MV-4-11 (cell line): ENCODE results near the gene CARD8.
A peak's percentile ranks its signal among the peaks of the same experiment; 100 is the strongest.

Experiments
- DNase-seq: peaks from one replicate; lab custom pipeline; 2025; lab: John Stamatoyannopoulos, UW

The CARD8 gene

DNA sequence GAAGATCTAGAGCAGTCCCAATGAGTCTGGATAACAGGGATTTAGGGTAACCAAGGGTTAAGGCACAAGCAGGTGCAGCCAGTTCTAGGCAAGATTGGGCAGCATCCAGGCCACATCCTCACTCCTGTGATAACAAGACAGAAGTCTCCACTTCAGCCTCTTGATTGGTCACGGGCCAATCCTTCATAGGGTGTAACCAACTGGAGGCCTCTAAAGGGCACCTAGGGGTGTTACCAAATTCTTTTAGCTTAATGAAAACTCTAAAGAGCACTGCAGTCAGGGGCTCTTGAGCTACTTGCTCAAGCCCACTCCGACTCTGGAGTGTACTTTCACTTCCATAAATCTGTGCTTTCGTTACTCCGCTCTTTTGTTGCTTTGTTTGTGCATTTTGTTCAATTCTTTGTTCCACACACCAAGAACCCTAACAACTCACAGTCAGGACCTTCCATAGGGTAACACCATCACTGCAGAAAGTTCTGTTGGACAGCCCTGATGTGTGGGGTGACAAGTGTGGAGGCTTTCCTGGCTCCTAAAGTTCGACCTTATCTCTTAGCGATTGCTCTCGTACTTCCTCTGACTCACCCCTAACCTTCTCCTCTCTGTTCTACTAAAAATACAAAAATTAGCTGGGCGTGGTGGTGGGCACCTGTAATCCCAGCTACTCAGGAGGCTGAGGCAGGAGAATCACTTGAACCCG lies 49.2 kb downstream of the CARD8 start:
- peak; percentile 80 for DNase-seq

DNA sequence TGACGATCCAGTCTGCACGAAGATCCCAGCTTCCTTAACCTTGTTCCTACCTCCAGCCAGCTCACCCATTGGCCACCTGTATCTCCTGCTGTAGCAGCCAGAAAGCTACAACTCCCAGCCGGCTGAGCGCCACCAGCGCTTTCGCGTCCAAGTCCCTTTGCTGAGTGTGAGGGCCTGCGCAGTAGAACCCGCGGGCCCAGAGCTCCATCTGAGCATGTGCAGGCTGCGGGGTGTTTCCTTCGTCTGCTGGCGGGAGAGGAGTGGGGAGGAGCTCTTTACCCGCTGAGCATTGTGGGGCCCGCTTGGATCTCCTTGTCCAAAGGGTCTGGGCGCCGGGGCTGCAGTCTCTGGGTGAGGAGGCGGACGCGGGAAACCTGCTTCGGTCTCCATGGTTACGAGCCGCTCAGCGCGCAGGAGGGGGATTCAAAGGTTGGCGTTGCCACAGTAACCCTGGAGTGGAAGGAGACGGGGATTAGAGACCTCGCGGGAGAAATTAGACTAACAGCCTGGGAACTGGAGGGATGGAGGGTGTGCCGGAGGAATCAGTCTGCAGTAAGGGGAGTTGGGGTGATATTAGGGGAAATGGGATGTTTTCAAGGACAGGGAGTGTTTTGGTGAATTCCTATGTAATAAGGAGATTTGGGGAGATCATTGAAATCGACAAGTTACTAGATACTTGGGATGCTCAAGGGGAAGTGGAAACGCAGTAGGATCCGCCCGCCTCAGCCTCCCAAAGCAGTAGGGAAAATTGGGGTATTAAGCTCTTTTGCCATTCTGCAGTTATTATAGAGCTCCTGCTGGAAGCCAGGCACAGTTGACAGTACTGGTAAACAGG lies 51.7 kb downstream of the CARD8 start:
- DNase-seq: peak; percentile 97

DNA sequence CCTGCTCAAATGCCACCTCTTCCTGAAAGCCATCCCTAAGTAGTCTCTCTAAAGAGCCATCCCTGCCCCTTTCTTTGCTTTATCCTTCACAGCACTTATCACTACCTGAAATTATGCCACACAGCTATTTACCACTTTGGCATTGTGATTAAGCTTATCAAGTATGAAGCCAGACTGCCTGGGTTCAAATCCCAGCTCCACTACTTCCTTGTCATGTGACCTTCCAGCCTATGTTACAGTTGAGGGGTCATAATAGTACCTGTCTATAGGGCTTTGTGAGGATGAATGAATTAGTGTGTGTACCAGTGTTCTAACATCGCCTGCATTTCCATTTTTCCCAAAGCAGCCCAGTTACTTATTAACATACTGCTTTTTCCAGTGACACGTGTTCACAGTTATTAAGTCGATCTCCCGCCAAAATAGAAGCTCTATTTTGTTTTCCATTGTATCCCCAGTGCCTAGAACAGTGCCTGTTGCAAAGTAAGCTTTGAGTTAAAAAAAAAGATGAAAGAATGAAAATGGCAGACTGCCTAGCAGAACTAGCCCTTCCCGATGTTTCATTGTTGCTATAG lies 52.4 kb downstream of the CARD8 start:
- peak; percentile 32 for DNase-seq

- DNase-seq: no peak
Measured at GRCh38 chr19:48196933-48197665, 58.6 kb downstream of the CARD8 start.

- no peak for DNase-seq
Measured at GRCh38 chr19:48196321-48196763, 59.4 kb downstream of the CARD8 start.

- no peak for DNase-seq
Measured at GRCh38 chr19:48194844-48195830, 60.6 kb downstream of the CARD8 start.

- no peak for DNase-seq
Measured at GRCh38 chr19:48194041-48194843, 61.5 kb downstream of the CARD8 start.

DNA sequence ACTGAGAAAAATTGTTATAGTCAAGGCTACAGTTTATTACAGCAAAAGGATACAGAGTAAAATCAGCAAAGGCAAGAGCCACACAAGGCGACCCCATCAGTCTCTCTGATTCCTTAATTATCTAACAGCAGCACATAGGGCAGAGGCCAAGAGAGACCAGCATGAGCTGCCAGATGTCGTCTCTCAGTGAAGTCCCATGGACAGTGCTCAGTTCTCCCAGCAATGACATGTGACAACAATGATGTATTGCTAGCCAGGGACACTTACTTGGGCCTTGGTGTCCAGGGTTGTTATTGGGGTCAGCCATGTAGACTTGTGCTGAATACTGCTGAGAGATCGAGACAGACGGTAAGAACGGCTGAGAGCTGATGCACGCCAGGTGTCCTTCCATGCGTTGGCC lies 63.0 kb downstream of the CARD8 start:
- no peak for DNase-seq

- DNase-seq: no peak
Measured at GRCh38 chr19:48190885-48191284, 64.8 kb downstream of the CARD8 start.

DNA sequence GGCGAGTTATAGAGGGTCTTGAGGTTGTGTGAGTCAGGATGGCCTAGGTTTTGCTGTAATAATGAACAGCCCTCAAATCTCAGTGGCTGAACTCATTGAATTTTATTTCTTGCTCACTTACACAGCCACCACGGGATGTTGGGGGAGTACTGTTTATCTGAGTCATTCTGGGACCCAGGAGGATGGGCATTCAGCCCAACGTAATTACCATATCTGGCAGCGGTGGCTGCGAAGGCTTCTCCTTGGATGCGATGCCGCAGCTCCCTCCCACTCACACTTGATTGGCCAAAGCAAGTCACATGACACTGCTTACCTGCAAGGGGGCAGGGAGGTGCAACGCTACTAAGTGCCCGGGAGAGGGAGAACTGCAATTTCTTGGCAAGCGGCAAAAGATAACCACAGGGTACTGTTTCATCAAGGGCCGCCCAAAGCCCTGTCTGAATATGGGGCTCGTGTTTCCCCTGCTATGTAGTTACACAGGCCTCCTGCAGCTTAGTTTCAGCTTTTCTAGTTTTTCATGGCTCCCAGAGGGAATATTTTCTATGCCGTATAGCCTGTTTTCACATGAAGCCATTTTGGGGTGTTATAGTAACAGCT lies 65.3 kb downstream of the CARD8 start:
- DNase-seq: no peak

DNA sequence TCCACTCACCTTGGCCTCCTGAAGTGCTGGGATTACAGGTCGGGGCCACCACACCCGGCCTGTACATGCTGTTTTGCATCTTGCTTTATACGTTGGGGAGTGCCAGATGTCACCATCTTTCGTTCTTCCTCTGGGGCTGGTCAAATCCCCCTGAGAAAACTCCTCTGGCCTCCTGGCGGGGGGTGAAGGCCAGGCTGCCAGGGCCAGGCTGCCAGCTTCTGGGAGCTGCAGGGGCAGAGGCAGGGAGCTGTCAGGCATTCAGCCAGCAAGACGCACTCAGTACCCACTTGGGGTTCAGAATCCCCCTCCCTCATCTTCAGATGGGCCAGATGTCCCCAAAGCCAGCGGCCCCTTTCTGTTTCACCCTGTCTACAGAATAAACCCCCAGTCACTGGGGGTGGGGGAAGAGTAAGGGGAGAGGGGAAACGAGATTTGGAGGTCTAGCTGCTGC lies 69.1 kb downstream of the CARD8 start:
- DNase-seq: no peak

DNA sequence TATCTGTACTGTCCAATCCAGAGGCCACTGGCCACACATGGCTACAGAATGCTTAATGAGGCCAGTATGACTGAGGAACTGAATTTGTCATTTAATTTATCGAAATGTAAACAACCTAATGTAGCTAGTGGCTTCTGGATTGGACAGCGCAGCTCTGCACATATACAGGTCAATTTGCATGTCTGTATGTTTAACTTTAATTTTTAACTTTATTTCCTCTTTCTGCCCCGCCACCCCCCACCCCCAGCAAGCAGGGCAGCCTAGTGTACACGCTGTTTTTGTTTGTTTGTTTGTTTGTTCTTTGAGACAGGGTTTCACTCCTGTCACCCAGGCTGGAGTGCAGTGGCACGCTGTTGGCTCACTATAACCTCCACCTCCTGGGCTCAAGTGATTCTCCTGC lies 69.7 kb downstream of the CARD8 start:
- no peak for DNase-seq

DNA sequence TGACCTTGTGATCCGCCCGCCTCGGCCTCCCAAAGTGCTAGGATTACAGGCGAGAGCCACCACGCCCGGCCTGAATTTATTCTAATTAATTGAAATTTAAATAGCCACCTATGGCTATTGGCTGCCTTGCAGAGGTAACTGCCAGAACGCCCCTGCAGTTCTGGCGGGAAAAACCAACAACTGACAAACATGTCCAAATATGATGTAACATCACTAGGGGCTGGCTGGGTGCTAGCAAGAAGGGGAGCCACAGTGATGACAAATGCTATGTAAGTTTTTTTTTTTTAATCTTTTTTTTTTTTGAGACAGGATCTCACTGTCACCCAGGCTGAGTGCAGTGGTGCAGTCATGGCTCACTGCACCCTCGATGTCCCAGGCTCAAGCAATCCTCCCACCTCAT lies 72.4 kb downstream of the CARD8 start:
- DNase-seq: peak; percentile 61

- no peak for DNase-seq
Measured at GRCh38 chr19:48182434-48182833, 73.3 kb downstream of the CARD8 start.

GRCh38 chr19:48181505-48181904 lies 74.2 kb downstream of the CARD8 start:
- DNase-seq: no peak

DNA sequence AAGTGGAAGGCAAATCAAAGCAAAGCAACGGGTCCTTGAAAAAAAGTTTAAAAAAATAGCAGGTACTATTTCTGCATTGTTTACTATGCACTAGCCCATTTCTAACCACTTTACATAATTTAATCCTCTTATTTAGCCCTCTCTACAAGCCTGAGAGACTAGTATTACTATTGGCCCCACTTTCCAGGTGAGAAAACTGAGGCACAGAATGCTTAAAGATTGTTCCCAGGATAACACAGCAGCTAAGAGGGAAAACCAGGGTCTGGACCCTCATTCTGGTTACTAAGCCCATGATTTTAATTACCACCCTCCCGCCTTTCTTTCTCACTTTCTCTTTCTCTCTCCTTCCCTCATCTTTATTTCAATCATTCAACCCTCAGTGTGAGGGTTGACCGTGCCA lies 79.5 kb downstream of the CARD8 start:
- no peak for DNase-seq

DNA sequence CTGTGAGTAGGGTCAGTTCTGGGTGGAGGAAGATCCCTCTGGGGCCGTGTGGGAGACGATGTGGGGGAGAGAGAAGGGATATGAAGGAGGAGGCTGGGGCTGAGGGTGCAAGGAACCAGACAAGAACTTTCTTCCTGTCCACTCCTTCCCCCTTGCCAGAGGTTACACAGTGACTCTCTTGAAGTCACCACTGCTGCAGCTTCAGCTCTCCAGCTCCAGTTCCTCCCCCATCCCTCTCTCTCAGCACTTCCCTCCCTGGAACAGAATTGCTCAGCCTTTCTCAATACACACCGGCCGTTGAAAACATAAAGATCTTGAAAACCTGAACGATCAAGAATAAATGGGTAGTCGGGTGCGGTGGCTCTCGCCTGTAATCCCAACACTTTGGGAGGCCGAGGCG lies 80.1 kb downstream of the CARD8 start:
- no peak for DNase-seq

DNA sequence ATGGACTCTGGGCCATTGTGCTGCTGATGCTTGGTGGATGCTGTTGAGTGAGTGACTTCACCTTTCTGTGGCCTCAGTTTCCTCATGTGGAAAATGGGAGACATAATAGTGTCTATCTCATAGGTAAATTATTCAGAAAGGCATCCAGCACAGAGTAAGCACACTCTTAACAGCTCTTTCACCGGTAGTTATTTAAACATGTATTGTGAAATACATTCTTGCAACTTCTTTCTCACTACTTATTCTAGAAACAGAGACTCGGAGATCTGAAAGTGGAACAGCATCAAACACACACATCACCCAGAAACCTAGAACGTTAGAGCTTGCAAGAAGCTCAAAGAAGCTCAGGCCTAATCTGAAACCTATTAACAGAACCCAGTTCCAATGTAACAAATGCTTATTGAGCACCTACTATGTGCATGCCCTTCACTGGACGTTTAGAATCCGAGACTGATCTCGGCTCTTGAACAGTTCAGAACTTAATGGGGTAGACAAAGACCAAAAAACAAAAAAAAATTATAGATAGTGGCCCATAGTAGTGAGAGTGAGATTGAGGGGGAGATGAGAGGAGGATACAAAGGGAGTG lies 81.2 kb downstream of the CARD8 start:
- peak; percentile 36 for DNase-seq

GRCh38 chr19:48171710-48172109 lies 84.0 kb downstream of the CARD8 start:
- DNase-seq: no peak
